UCSD-AML1 (cell line): Measurements from ENCODE around the gene EIF4E2.

Source experiments
- DNase-seq: peaks from one replicate; lab custom pipeline; 2025; ENCODE audit not compliant: unreplicated experiment; lab: John Stamatoyannopoulos, UW

EIF4E2 gene

GRCh38 chr2:232550354-232551249 lies at the start of gene EIF4E2, which contains the start of gene TIGD1:
Gene EIF4E2, plus strand, starts transcription at chr2:232550689. Its CDS starts 36 bp downstream, at chr2:232550725.
Gene TIGD1, minus strand, starts transcription at chr2:232550557. Its CDS starts 675 bp downstream, at chr2:232549882.
- DNase-seq: peak; percentile 95

GRCh38 chr2:232501331-232501771 lies 49.1 kb upstream of the EIF4E2 start:
- DNase-seq: no peak

GRCh38 chr2:232501794-232502390 lies 48.6 kb upstream of the EIF4E2 start:
- no peak for DNase-seq

DNA sequence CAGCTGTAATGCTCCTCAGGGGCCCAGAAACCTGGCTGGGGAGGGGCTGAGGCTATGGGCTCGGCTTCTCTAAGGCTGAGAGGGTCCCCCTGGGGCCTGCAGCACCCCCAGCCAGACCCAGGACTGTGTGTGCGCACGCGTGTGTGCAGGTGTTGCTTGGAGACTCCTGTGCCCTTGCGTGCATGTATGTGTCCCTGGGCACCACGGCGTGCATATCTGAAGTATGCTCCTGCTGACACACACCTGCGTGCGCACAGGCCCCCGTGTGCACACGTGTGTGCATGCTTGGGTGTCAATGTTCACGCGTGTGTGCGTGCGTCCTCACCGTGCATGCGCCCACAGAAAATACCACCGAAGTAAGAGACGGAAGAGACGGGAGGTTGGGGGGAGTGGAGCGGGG lies 48.0 kb upstream of the EIF4E2 start:
- no peak for DNase-seq

DNA sequence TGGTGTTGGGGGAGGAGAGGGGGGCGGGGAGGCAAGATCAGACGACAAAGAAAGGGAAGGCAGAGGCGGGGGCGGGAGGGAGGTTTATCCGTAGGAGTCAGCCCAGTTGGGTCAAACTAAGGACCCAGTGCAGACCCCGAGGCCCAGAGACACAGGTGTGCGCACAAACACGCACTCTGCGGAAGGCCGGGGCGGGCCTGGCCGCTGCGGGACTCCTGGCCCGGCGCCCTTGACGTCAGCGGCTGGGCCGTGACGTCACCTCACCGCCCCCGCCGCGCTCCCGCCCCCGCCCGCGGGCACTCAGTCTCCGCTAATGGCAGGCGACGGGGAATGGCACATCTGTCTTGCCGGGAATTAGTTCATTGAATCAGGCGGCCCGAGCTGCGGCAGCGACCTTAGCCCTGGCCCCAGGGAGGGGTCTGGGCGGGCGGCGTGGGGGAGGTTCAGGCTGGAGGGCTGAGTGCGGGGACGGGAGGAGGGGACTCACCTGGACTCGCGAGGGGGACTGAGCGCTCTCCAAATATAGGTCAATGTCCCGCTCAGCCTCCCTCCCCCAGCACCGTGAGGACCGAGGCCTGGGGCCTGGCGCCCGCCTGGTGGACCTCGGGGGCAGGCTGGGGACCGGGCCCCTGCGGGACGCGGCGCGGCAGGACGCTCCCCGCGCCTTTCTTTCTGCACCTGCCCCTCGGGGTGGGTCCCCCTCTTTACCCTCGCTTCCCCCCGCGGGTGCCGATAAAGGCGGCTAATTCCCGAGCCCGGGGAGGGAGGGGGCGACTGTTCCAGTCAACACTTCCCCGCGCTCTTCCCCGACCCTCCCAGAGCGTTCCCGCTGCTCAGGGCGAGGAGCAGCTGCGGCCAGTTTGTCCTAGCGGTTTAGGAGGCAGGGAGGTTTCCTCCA lies 47.3 kb upstream of the EIF4E2 start:
- no peak for DNase-seq

GRCh38 chr2:232503809-232504323 lies 46.6 kb upstream of the EIF4E2 start:
- DNase-seq: no peak

GRCh38 chr2:232504438-232504837 lies 46.1 kb upstream of the EIF4E2 start:
- DNase-seq: no peak

GRCh38 chr2:232505856-232506255 lies 44.6 kb upstream of the EIF4E2 start:
- DNase-seq: no peak

DNA sequence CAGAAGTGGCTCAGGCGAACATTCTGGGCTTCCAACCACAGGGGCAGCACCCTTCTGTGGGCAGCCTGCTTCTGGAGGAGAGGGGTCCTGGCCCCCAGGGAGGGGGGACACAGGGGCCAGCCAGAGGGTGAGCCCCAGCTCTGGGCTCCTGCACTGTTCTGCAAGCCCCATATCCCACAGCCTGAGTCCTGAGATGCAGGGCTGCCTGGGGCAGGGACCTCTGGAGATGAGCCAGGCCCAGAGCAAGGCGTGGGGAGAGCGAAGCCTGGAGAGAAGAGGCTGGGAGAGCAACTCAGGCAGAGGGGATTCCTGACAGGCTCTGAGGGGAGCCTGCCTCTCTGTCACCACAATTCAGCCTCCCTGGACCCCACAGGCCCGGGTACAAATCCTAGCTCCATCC lies 43.8 kb upstream of the EIF4E2 start:
- DNase-seq: no peak

DNA sequence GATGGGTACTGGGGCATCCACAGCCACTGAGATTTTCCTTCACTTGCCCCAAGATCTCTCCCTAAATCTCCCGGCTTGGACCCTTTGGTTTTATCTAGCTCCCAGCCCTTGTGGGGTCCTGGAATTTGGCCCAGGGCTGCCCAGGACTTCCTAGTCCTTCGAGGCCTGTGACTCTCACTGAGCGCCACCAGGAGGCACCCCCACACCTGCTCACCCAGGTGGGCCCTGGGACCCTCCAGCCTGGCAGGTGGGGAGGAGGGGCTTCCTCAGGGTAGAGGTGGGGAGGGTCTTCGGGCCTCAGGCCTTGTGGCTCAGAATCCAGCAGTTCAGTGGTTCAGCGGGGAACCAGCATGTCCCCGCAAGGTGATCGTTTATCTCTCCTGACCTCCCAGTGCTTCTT lies 42.2 kb upstream of the EIF4E2 start:
- no peak for DNase-seq

GRCh38 chr2:232511336-232511890 lies 39.1 kb upstream of the EIF4E2 start:
- no peak for DNase-seq

GRCh38 chr2:232512602-232513001 lies 37.9 kb upstream of the EIF4E2 start:
- DNase-seq: no peak

DNA sequence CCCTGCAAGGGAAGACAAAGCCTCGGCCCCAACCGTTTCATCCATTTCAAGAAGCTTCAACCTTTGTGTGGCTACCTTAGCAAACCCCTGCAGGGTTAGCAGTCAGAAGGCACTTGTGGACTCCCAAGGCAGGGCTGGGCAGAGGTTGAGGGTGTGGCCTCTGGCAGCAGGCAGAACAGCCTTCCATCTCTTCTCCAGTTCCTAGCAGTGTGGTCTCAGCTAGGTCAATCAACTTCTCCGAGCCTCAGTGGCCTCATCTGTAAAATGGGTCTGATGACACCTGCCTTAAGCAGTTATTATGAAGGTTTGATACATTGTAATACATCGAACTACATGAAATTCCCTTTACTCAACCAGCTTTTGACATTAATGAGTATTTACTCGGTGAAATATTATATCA lies 37.1 kb upstream of the EIF4E2 start:
- no peak for DNase-seq

DNA sequence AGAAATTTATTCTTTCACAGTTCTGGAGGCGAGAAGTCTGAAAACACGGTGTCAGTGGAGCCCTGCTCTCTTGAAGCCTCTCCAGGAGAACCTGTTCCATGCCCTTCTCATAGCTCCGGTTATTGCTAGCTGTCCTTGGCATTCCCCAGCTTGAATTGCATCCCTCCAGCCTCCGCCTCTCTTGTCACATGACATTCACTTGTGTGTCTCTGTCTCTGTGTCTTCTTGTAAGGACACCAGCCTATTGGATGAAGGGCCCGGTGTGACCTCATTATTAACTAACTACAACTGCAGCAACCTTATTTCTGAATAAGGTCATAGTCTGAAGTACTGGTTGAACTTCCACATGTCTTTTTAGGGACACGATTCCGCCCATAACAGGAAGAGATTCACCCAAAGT lies 34.9 kb upstream of the EIF4E2 start:
- no peak for DNase-seq

DNA sequence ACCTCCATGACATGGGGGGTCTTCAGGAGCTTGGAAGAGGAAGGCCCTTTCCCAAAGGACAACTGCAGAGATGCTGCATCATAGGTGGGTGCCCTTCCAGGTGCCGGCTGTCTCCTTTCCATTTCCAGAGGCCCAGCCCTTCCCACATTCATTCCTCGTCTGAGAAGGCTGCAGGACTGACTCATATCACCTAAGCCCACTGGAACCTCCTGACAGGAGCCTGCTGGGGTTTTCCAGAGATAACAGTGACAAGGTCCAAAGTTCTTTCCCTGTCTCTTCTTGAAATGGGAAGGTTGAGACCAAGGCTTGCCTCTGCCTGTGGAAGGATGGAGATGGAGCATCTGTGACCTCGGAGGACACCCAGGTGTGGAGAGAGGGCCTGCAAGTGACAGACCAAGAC lies 33.9 kb upstream of the EIF4E2 start:
- no peak for DNase-seq

DNA sequence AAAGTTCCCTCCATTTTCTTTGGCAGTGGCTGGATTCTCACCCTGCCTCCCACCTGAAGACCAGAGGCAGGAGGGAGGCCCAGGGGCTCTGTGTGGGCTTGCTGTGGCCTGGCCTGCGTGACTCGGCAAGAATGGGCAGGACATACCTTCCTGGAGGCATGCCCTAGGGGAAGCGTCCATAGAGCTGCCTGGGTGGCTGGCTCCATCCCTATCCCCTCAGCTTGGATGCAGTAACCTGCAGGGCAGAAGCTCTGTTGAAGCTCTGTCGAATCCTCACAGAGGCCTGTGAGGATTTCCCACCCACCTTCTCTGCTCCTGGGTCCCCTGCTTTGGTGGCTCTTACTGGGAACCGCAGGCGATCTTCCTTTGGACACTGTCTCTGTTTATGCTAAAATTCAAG lies 31.6 kb upstream of the EIF4E2 start:
- no peak for DNase-seq

DNA sequence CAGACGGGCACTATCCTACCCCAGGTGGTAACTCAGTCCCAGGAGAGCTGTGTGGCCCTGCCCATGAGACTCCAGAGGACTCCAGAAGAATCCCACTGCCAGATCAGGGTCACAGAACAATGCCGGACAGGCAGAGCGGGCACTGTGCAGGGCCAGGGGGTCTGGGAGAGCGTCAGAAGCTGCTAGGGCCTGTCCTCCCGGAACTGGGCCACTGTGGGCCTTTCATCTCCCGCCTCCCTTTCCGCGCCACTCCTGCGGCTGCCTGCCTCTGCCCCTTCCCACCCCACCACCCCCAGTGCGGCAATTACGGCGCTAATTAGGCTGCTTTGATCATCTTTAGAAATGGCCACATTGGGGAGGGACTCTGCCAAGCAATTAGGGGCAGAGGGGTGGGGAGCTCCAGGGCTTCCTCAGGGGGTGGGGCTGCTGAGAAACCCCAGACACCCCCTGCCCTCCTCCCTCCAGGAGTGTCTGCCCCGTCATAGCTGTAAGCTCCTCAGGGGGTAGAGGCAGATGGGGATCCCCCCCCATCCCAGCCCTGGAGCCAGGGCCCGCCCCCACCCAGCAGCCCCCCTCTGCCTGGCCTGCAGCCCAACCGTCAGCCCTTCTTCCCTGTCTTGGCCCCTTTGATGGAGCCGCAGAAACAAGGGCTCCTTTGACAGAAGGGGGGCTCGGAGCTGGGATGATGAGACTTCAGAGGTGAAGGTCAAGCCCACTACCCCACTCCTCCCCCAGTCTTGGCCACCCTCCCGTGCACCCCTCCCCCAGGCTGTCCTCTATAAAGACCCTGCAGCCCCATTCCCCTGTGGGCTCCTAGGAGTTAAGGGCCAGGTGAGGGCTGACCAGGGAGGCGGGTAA lies 30.7 kb upstream of the EIF4E2 start, which contains the start of gene PRSS56:
Gene PRSS56, plus strand, starts transcription at position 808 of the 858 bp plus-strand sequence. CDS start 211 bp downstream, outside the sequence.
- no peak for DNase-seq

DNA sequence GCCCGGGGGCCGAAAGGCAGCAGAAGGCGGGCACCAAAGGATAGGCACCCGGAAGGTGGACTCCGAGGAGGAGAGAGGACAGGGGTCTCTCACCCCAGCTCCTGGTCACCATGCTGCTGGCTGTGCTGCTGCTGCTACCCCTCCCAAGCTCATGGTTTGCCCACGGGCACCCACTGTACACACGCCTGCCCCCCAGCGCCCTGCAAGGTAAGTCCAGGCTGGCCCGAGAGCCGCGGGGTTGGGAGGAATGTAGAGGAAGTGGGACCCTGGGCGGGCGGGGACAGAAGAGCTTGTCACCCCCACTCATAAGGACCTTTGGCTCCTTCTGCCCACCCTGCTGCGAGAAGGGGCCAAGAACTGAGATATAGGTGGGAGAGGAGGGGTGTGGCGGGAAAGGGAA lies 30.0 kb upstream of the EIF4E2 start:
- DNase-seq: no peak

- no peak for DNase-seq
Measured at GRCh38 chr2:232521098-232521497, 29.4 kb upstream of the EIF4E2 start.
